Adrenal gland (tissue), 12 donors: ENCODE measurements around the gene SLC25A28. TPM values are rescaled to one million over a fixed set of nuclear protein-coding genes. Genes with fewer than 3 reads are reported as not detected.
A peak's percentile ranks its signal among the peaks of the same experiment; 100 is the strongest.

ENCODE experiments used
- DNase-seq, 7 donors: peaks; one replicate each; pipeline ENCODE4 v3.0.0-alpha.2; 2019 to 2020
- H3K27ac ChIP-seq, 5 donors: fragments of 200-600 bp; sonication (generic) in 4 of 5; 1 replicate in 3 of 5; 2 replicates in 2 of 5; pipeline versions ENCODE4 v1.5.1 to v1.8.0; 2016 to 2020; ENCODE audit warnings: mild to moderate bottlenecking in 1 of 5
- H3K27me3 ChIP-seq: fragments of 200-600 bp; 2 replicates; pipeline ENCODE4 v1.8.0; 2021
- H3K36me3 ChIP-seq, 2 donors: fragments of 200-600 bp; replicated peaks in 1 of 2; 1 replicate in 1 of 2; 2 replicates in 1 of 2; pipeline versions ENCODE4 v1.5.1 to v1.8.0; 2018 to 2022
- H3K4me1 ChIP-seq, 2 donors: fragments of 200-600 bp; replicated peaks in 1 of 2; 1 replicate in 1 of 2; 2 replicates in 1 of 2; pipeline versions ENCODE4 v1.5.1 to v1.8.0; 2018 to 2021
- H3K4me3 ChIP-seq, 4 donors: fragments of 200-600 bp; sonication (generic) in 3 of 4; one replicate each; pipeline ENCODE4 v1.5.1; 2016 to 2018
- H3K9me3 ChIP-seq, 3 donors: fragments of 200-600 bp; sonication (generic) in 1 of 3; replicated peaks in 1 of 3; 1 replicate in 2 of 3; 2 replicates in 1 of 3; pipeline versions ENCODE4 v1.5.1 to v1.8.0; 2016 to 2021
- POLR2A ChIP-seq, 2 donors: fragments of 450-650 bp; IDR thresholded peaks; one replicate each; pipeline ENCODE4 v1.6.1; 2017; ENCODE audit warnings: antibody characterized with exemption in 2 of 2, mild to moderate bottlenecking in 2 of 2, moderate library complexity in 1 of 2
- WGBS, 4 donors: extraction: QIAGEN DNeasy Blood & Tissue Kit in 2 of 4; methylation state at CpG; one replicate each; pipeline versions ENCODE4 v1.1.5 to v1.1.7; 2013 to 2017; 5-methylcytosine and 5-hydroxymethylcytosine counted together
- intact Hi-C, 2 donors: fragments of 100-400 bp; cut with DNase I; formaldehyde crosslinking; loops; one replicate each; pipeline versions ENCODE4 v1.14.1 to v1.15.0; 2022 to 2023
- polyA plus RNA-seq, 3 donors: library from polyadenylated mRNA; stranded (reverse); fragments of 200-250 nt in 2 of 3; fragments of 350-450 nt in 1 of 3; fragmentation: Illumina TruSeq in 1 of 3; extraction: RNeasy Lipid Tissue Mini Kit (QIAGEN cat#74804) in 1 of 3; gene quantifications; one replicate each; pipeline ENCODE4 v1.2.3, GENCODE V29; 2013 to 2014
- total RNA-seq, 9 donors: library from RNA; depleted of rRNA in 4 of 9; stranded (reverse); fragments of >200 nt in 4 of 9; fragments of 120-200 nt in 1 of 9; fragmentation: NEBNext Ultra II Directional in 1 of 9; extraction: Animal tissue kit (Norgen Biotek cat#: 25700) in 1 of 9; gene quantifications; one replicate each; pipeline versions ENCODE4 v1.1.0 to v1.2.4, GENCODE V29; 2013 to 2023
- TF ChIP-seq, protein P1 (sequence below), 6 experiments: fragments of 450-650 bp in 4 of 6; fragments of 200-600 bp in 2 of 6; sonication (generic) in 1 of 6; IDR thresholded peaks; 1 replicate in 5 of 6; 2 replicates in 1 of 6; pipeline versions ENCODE4 v1.5.1 to v1.8.0; 2016 to 2021; ENCODE audit warnings: antibody characterized with exemption in 6 of 6, mild to moderate bottlenecking in 2 of 6, moderate library complexity in 1 of 6
- donor health status: healthy with polysubstance abuse.
- donor health status: Bipolar disorder and iron deficiency.
- donor health status: DM: yes; HTN: yes; CAD: no.
- donor health status: DM: no; HTN: no; CAD: no.
- donor health status: DM: no; HTN: no; CAD: no.
- donor health status: DM: yes; HTN: yes; CAD: no.

SLC25A28 gene
- total and polyA plus RNA-seq, 12 donors = 9.6 to 299 (median 66.0) TPM

DNA sequence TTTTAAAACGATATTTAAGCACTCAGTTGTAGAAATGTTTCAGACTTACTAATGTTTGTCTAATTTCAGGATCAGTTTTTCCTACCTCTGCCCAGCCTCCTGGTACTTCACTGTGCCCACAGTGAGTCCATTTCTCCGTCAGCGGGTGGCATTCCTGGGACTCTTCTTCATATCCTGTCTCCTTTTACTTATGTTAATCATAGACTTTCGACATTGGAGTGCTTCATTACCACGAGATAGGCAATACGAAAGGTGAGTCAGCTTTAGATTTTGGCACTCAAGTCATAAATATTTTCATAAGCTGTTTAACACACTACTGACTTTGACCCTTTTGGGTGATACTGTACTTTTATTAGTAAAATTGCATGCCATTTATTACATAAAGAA, 41.1 kb upstream of the SLC25A28 start:
- H3K27ac ChIP-seq = peak overlapping the region in 3 of 5 donors; percentile 35 to 50 (median 43)
- WGBS, 4 donors = 39 to 47% (median 46%) methylated on average over 6 of the region's 6 CpGs
- TF ChIP-seq, protein P1, sequence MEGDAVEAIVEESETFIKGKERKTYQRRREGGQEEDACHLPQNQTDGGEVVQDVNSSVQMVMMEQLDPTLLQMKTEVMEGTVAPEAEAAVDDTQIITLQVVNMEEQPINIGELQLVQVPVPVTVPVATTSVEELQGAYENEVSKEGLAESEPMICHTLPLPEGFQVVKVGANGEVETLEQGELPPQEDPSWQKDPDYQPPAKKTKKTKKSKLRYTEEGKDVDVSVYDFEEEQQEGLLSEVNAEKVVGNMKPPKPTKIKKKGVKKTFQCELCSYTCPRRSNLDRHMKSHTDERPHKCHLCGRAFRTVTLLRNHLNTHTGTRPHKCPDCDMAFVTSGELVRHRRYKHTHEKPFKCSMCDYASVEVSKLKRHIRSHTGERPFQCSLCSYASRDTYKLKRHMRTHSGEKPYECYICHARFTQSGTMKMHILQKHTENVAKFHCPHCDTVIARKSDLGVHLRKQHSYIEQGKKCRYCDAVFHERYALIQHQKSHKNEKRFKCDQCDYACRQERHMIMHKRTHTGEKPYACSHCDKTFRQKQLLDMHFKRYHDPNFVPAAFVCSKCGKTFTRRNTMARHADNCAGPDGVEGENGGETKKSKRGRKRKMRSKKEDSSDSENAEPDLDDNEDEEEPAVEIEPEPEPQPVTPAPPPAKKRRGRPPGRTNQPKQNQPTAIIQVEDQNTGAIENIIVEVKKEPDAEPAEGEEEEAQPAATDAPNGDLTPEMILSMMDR (IDR thresholded peaks at IDR 0.05) = no peak
- TF ChIP-seq POLR2A (IDR thresholded peaks at IDR 0.05) = peak in 1 of 2 donors; percentile 69

DNA sequence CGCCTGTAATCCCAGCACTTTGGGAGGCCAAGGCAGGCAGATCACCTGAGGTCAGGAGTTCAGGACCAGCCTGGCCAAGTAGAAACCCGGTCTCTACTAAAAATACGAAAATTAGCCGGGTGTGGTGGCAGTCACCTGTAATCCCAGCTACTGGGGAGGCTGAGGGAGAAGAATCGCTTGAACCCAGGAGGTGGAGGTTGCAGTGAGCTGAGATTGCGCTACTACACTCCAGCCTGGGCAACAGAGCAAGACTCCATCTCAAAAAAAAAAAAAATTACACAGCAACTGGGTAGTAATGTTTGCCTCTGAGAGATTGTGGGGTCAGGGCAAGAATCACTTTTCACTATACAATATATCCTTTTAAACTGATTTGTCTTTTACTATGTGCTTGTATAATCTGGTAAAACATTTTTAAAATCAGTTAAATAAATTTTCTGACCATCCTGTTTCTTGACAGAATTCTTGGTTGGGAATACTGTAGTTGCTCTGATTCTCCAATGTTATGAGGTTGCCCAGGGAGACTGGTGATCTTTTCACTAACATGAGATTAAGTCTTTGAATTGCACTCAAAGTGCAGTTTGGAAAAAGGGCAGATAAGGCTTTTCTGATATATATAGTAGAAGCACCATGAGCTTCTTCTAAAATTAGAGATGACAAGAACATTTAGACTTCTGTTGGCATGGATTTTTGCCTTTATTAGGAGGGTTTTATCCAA, 40.6 kb upstream of the SLC25A28 start:
- intact Hi-C loops = loop anchor here in 1 of 2 donors (5.0 kb wide), 1 partner anchor 39 kb away; the partner anchor contains the start of gene SLC25A28
- DNase-seq = no peak
- peak overlapping the region in 3 of 5 donors; percentile 35 to 50 (median 43) for H3K27ac ChIP-seq
- H3K4me1 ChIP-seq = peaks cover 16 to 26% of the 10 kb centered on the region in 2 donors
- no peak overlapping the region for H3K4me3 ChIP-seq
- H3K9me3 ChIP-seq = no peaks in the 10 kb centered on the region
- H3K27me3 ChIP-seq = no peaks in the 10 kb centered on the region
- WGBS, 4 donors = 92 to 97% (median 95%) methylated on average over 6 of the region's 6 CpGs
- TF ChIP-seq, protein P1 (IDR thresholded peaks at IDR 0.05) = no peak
- TF ChIP-seq POLR2A (IDR thresholded peaks at IDR 0.05) = no peak
- no peaks in the 10 kb centered on the region for H3K36me3 ChIP-seq

More for the DNA sequence above, 41.1 kb upstream of the SLC25A28 start:
- H3K4me1 ChIP-seq = peaks cover 16 to 26% of the 10 kb centered on the region in 2 donors
- H3K36me3 ChIP-seq = no peaks in the 10 kb centered on the region
- H3K4me3 ChIP-seq = peak overlapping the region in 1 of 4 donors; percentile 3
- no peaks in the 10 kb centered on the region for H3K9me3 ChIP-seq
- peak in 5 of 7 donors; percentile 39 to 56 (median 49) for DNase-seq
- H3K27me3 ChIP-seq = no peaks in the 10 kb centered on the region
- intact Hi-C loops = loop anchor here in 1 of 2 donors (5.0 kb wide), 1 partner anchor 39 kb away; the partner anchor contains the start of gene SLC25A28

DNA sequence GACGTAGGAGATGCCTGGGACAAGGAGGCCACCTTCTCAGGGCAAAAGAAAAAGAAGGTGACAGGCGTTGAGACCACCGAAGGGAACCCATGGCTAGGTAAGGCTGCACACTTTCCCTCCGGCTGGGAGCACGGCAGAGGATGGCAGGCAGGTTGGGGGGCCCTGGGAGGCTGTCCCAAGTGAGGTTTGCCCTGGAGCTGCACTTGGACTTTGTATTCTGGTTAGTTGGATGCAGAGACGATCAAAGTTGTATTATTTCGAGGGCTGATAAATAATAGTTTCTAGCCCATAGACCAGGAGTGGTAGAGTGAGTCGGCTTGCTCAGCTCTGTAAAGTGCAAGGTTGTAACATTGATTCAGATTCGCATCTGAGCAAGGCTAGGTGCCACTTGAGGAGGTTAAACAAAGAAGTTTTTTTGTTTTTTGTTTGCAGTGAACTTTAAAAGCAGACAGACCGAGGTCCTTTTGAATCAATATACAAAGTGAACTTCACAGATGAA, 39.7 kb upstream of the SLC25A28 start:
- no peak for DNase-seq
- Histone ChIP-seq H3K27ac (peak overlapping the region in 3 of 5 donors; percentile 10 to 74 (median 61)), H3K9me3 (no peaks in the 10 kb centered on the region), H3K27me3 (no peaks in the 10 kb centered on the region), H3K36me3 (no peaks in the 10 kb centered on the region), H3K4me1 (peaks cover 16 to 26% of the 10 kb centered on the region in 2 donors), H3K4me3 (peak overlapping the region; percentile 65 to 98 (median 82))
- WGBS, 4 donors = 9 to 12% (median 10%) methylated on average over 5 to 10 of the region's 10 CpGs
- intact Hi-C loops = loop anchor here in 1 of 2 donors (5.0 kb wide), 1 partner anchor 38 kb away; the partner anchor contains the start of gene SLC25A28
- TF ChIP-seq, protein P1 (IDR thresholded peaks at IDR 0.05) = no peak
- no peak for TF ChIP-seq POLR2A (IDR thresholded peaks at IDR 0.05)

DNA sequence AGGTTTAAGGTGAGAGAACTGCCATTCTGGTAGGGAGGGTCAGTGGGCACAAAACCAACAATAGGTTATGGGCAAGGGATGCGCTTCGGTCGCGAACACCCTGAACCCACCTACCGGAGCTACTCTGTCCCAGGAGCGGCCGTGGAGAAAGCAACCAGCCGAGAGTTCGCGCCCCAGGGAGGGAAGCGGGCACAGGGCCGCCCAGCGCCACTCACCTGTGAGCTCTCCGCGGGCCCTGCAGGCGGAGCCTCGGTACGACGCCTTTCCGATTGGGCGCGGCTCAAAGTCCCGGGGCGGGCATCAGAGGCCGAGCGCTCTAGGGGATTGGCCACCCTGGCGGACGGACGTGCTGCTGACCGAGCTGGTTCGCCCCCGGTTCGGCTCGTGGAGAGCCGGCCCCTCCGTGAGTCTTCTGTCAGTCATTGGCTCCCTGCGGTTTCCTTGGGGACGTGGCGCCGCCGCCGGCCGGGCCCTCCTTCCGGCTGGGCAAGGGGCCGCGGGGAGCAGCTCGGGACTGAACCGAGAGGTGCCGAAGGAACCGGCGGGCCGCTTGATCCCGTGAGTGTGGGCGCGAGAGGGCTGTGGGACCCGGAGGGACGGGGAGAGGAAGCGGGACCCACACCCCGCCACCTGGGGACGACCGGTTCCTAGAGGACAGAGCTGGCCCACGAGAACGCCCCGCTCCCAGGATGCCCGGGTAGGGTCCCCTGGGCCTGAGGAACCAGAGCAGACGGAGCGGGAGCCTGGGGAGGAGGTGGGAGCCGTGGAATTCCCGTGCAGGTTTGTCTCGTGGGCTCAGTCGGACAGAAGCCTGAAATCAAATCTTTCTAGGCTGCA, 39.0 kb upstream of the SLC25A28 start, which contains the start of gene ENTPD7:
TSS of gene ENTPD7 (plus strand) at position 479 of the 837 bp plus-strand sequence. CDS start 448 bp downstream, outside the sequence.
- WGBS, 4 donors = 0 to 1% (median 0%) methylated on average over 30 to 71 of the region's 71 CpGs

More for the DNA sequence above, 39.0 kb upstream of the SLC25A28 start, which contains the start of gene ENTPD7:
- Histone ChIP-seq H3K9me3 (no peaks in the 10 kb centered on the region), H3K27ac (peak within 1 kb of the TSS in 3 of 5 donors; percentile 10 to 74 (median 61)), H3K36me3 (no peaks in the 10 kb centered on the region), H3K4me3 (peak within 1 kb of the TSS; percentile 65 to 98 (median 82)), H3K4me1 (peaks cover 16 to 26% of the 10 kb centered on the region in 2 donors), H3K27me3 (no peaks in the 10 kb centered on the region)
- peak; percentile 96 to 98 (median 97) for DNase-seq
- TF ChIP-seq POLR2A (IDR thresholded peaks at IDR 0.05) = peak; percentile 23 to 68
- TF ChIP-seq, protein P1 (IDR thresholded peaks at IDR 0.05) = peak in 5 of 6 experiments; percentile 46 to 78 (median 62)
- intact Hi-C loops = no loop called here
